Raji (cell line): ENCODE results near the gene RIMOC1.

Experiments
- POLR2A ChIP-seq: IDR thresholded peaks from 2 replicates; pipeline ENCODE4 v1.6.1; 2011; ENCODE audit warnings: low read depth, low read length, control low read depth; ENCODE audit not compliant: insufficient read depth

Gene RIMOC1

GRCh38 chr5:41903892-41904799 is at the start of gene RIMOC1:
TSS of gene RIMOC1 (plus strand) at chr5:41904344. CDS start at chr5:41904368, 24 bp downstream.
- peak; percentile 82 for TF ChIP-seq POLR2A

GRCh38 chr5:41856644-41857491 is 47.3 kb upstream of the RIMOC1 start:
- TF ChIP-seq POLR2A = no peak

- TF ChIP-seq POLR2A = no peak
These were observed 46.2 kb upstream of the RIMOC1 start for GRCh38 chr5:41857989-41858388.

GRCh38 chr5:41858890-41859289 is 45.3 kb upstream of the RIMOC1 start:
- TF ChIP-seq POLR2A = no peak

- TF ChIP-seq POLR2A = no peak
These were observed 40.2 kb upstream of the RIMOC1 start for GRCh38 chr5:41863871-41864486.

- no peak for TF ChIP-seq POLR2A
These were observed 34.9 kb upstream of the RIMOC1 start for GRCh38 chr5:41869151-41869723.

- peak; percentile 92 for TF ChIP-seq POLR2A
These were observed 34.2 kb upstream of the RIMOC1 start, which contains the start of gene OXCT1 for GRCh38 chr5:41869724-41870626. TSS of gene OXCT1 (minus strand) at chr5:41870425. CDS start at chr5:41870358, 67 bp downstream.

- TF ChIP-seq POLR2A = peak; percentile 63
These were observed 33.5 kb upstream of the RIMOC1 start for GRCh38 chr5:41870627-41871048.

GRCh38 chr5:41871852-41872251 is 32.3 kb upstream of the RIMOC1 start:
- no peak for TF ChIP-seq POLR2A

- TF ChIP-seq POLR2A = no peak
These were observed 29.6 kb upstream of the RIMOC1 start for GRCh38 chr5:41874512-41875060.

- TF ChIP-seq POLR2A = no peak
These were observed 29.0 kb upstream of the RIMOC1 start for GRCh38 chr5:41875121-41875520.

GRCh38 chr5:41876678-41877077 is 27.5 kb upstream of the RIMOC1 start:
- TF ChIP-seq POLR2A = no peak

GRCh38 chr5:41877408-41877807 is 26.7 kb upstream of the RIMOC1 start:
- no peak for TF ChIP-seq POLR2A
